H1 (cell line): ENCODE data around the gene ZNF768. TPM values are rescaled to one million over a fixed set of nuclear protein-coding genes. Genes with fewer than 3 reads are reported as not detected.
"Not testable (repeated sequence)": the region's sequence is repeated elsewhere in the genome, so short reads cannot be mapped to it uniquely, and the experiment has no call there.

Experiments used
- CTCF ChIA-PET: fragments of 300-600 bp; sonication (Branson Sonifier 250); formaldehyde crosslinking; loops from one replicate; lab custom pipeline; 2021; ENCODE audit not compliant: partially characterized antibody; lab: Charles Lee
- POLR2A ChIA-PET: fragments of 300-600 bp; sonication (Branson Sonifier 250); formaldehyde crosslinking; loops from one replicate; lab custom pipeline; 2021; ENCODE audit warnings: inconsistent platforms; ENCODE audit not compliant: partially characterized antibody; lab: Charles Lee
- DNase-seq, 2 experiments: peaks; one replicate each; pipeline versions ENCODE4 v3.0.0 to v3.0.0-alpha.2; 2010 to 2022; ENCODE audit warnings: low spot score in 2 of 2, low read depth in 1 of 2, mixed read lengths in 1 of 2
- FAIRE-seq: peaks from 2 replicates; lab custom pipeline; 2011; peaks lifted over from hg19 to GRCh38; lab: Jason Lieb, UNC
- H2AFZ ChIP-seq: 2 replicates; pipeline ENCODE4 v1.8.1; 2012; ENCODE audit warnings: low read length, inconsistent platforms
- H2AK5ac ChIP-seq: 2 replicates; pipeline ENCODE4 v1.6.1; 2013; ENCODE audit warnings: low read depth, low read length
- H2BK120ac ChIP-seq: replicated peaks from 2 replicates; pipeline ENCODE3; 2013; ENCODE audit warnings: low read depth, low read length, inconsistent platforms
- H2BK12ac ChIP-seq: 2 replicates; pipeline ENCODE4 v1.6.1; 2013; ENCODE audit warnings: low read depth, low read length
- H2BK15ac ChIP-seq: 2 replicates; pipeline ENCODE4 v1.6.1; 2013; ENCODE audit warnings: low read length
- H2BK20ac ChIP-seq: 2 replicates; pipeline ENCODE4 v1.6.1; 2013; ENCODE audit warnings: low read length
- H2BK5ac ChIP-seq: 2 replicates; pipeline ENCODE4 v1.6.1; 2013; ENCODE audit warnings: low read depth, low read length
- H3K14ac ChIP-seq: 2 replicates; pipeline ENCODE4 v1.6.1; 2013; ENCODE audit warnings: inconsistent platforms; ENCODE audit not compliant: insufficient read length
- H3K18ac ChIP-seq: 2 replicates; pipeline ENCODE4 v1.6.1; 2013; ENCODE audit warnings: low read length; ENCODE audit errors: extremely low read depth
- H3K23ac ChIP-seq: 2 replicates; pipeline ENCODE4 v1.6.1; 2013; ENCODE audit warnings: inconsistent platforms; ENCODE audit not compliant: insufficient read length
- H3K23me2 ChIP-seq: 2 replicates; pipeline ENCODE4 v1.6.1; 2013; ENCODE audit warnings: low read depth, low read length
- H3K27ac ChIP-seq: 2 replicates; pipeline ENCODE4 v1.6.1; 2011; ENCODE audit warnings: low read depth, low read length, inconsistent platforms
- H3K27me3 ChIP-seq, 4 experiments: replicated peaks in 1 of 4; 1 replicate in 1 of 4; 2 replicates in 3 of 4; pipeline versions ENCODE4 v1.6.1 to v1.8.1; 2011 to 2013; ENCODE audit warnings: low read length in 3 of 4, mild to moderate bottlenecking in 3 of 4, inconsistent platforms in 2 of 4, mixed read lengths in 2 of 4, moderate library complexity in 1 of 4; ENCODE audit not compliant: control insufficient read depth in 3 of 4, insufficient read depth in 3 of 4; ENCODE audit errors: extremely low read depth in 1 of 4
- H3K36me3 ChIP-seq, 4 experiments: 2 replicates each; pipeline versions ENCODE4 v1.6.1 to v1.8.1; 2011 to 2013; ENCODE audit warnings: mild to moderate bottlenecking in 4 of 4, low read length in 3 of 4, moderate library complexity in 2 of 4, control low read depth in 1 of 4, inconsistent platforms in 1 of 4; ENCODE audit not compliant: insufficient read depth in 4 of 4, control insufficient read depth in 2 of 4
- H3K4ac ChIP-seq: replicated peaks from 2 replicates; pipeline ENCODE3; 2013; ENCODE audit warnings: low read length, low read depth, mixed read lengths, inconsistent platforms; ENCODE audit not compliant: insufficient read length
- H3K4me1 ChIP-seq, 4 experiments: replicated peaks in 1 of 4; 1 replicate in 1 of 4; 2 replicates in 3 of 4; pipeline versions ENCODE4 v1.6.1 to v1.8.1; 2011 to 2013; ENCODE audit warnings: low read length in 3 of 4, inconsistent platforms in 2 of 4, mixed read lengths in 1 of 4; ENCODE audit not compliant: insufficient read depth in 4 of 4, control insufficient read depth in 3 of 4
- H3K4me2 ChIP-seq, 2 experiments: 2 replicates each; pipeline versions ENCODE4 v1.6.1 to v1.8.1; 2011 to 2013; ENCODE audit warnings: low read depth in 2 of 2, low read length in 2 of 2, control low read depth in 1 of 2, inconsistent platforms in 1 of 2, mild to moderate bottlenecking in 1 of 2; ENCODE audit not compliant: insufficient read depth in 1 of 2
- H3K4me3 ChIP-seq, 4 experiments: fragments of 200-600, 300-600 bp in 1 of 4; sonication (generic), shearing (Covaris generic), sonication (Bioruptor Twin) in 1 of 4; 2 replicates each; pipeline versions ENCODE4 v1.5.1 to v1.8.1; 2011 to 2016; ENCODE audit warnings: low read length in 4 of 4, low read depth in 3 of 4, control low read depth in 2 of 4, inconsistent platforms in 2 of 4, mild to moderate bottlenecking in 2 of 4, mixed read lengths in 1 of 4, moderate library complexity in 1 of 4; ENCODE audit not compliant: insufficient read depth in 2 of 4; ENCODE audit errors: extremely low read depth in 1 of 4
- H3K56ac ChIP-seq: replicated peaks from 2 replicates; pipeline ENCODE3; 2013; ENCODE audit warnings: low read depth, mild to moderate bottlenecking, mixed read lengths, low read length, inconsistent platforms; ENCODE audit not compliant: insufficient read length
- H3K79me1 ChIP-seq: 2 replicates; pipeline ENCODE4 v1.6.1; 2013; ENCODE audit warnings: low read depth, low read length, control low read depth
- H3K79me2 ChIP-seq, 2 experiments: 2 replicates each; pipeline versions ENCODE4 v1.6.1 to v1.8.1; 2012 to 2013; ENCODE audit warnings: low read length in 2 of 2, mild to moderate bottlenecking in 2 of 2, inconsistent platforms in 1 of 2; ENCODE audit not compliant: insufficient read depth in 2 of 2, control insufficient read depth in 1 of 2
- H3K9ac ChIP-seq, 4 experiments: replicated peaks in 1 of 4; 1 replicate in 1 of 4; 2 replicates in 3 of 4; pipeline versions ENCODE4 v1.6.1 to v1.8.1; 2011 to 2013; ENCODE audit warnings: low read depth in 3 of 4, low read length in 3 of 4, control low read depth in 2 of 4, mild to moderate bottlenecking in 2 of 4, moderate library complexity in 2 of 4, inconsistent platforms in 1 of 4; ENCODE audit errors: extremely low read depth in 1 of 4
- H3K9me3 ChIP-seq, 2 experiments: 2 replicates each; pipeline versions ENCODE4 v1.6.1 to v1.8.1; 2012 to 2013; ENCODE audit warnings: mild to moderate bottlenecking in 2 of 2, moderate library complexity in 2 of 2, control low read depth in 1 of 2, inconsistent platforms in 1 of 2, low read depth in 1 of 2, low read length in 1 of 2, mixed read lengths in 1 of 2; ENCODE audit not compliant: insufficient read depth in 2 of 2
- H4K20me1 ChIP-seq, 2 experiments: replicated peaks in 1 of 2; 2 replicates each; pipeline versions ENCODE3 to v1.8.1; 2011 to 2013; ENCODE audit warnings: inconsistent platforms in 2 of 2, low read length in 2 of 2, mild to moderate bottlenecking in 1 of 2; ENCODE audit not compliant: insufficient read depth in 2 of 2, control insufficient read depth in 1 of 2
- H4K5ac ChIP-seq: 2 replicates; pipeline ENCODE4 v1.6.1; 2013; ENCODE audit warnings: low read length, low read depth, mixed read lengths, inconsistent platforms; ENCODE audit not compliant: insufficient read length
- H4K8ac ChIP-seq: 2 replicates; pipeline ENCODE4 v1.8.0; 2013; ENCODE audit warnings: mild to moderate bottlenecking, moderate library complexity, low read length, inconsistent platforms; ENCODE audit not compliant: insufficient read depth; ENCODE audit errors: extremely low read depth
- H4K91ac ChIP-seq: replicated peaks from 2 replicates; pipeline ENCODE3; 2013; ENCODE audit warnings: low read length, mixed read lengths, inconsistent platforms; ENCODE audit not compliant: insufficient read length
- WGBS, 2 experiments: shearing (Covaris generic) in 1 of 2; methylation state at CpG; one replicate each; pipeline versions ENCODE4 v1.1.6 to v1.1.7; 2013 to 2015; ENCODE audit warnings: low lambda C conversion rate in 2 of 2, mixed read lengths in 2 of 2, inconsistent platforms in 1 of 2, low coverage in 1 of 2, missing lambda C conversion rate in 1 of 2; ENCODE audit not compliant: insufficient replicate concordance in 2 of 2, insufficient coverage in 1 of 2, insufficient read length in 1 of 2; ENCODE audit errors: extremely low coverage in 1 of 2, missing lambda C conversion rate in 1 of 2; 5-methylcytosine and 5-hydroxymethylcytosine counted together
- polyA plus RNA-seq, 7 experiments: library from polyadenylated mRNA; depleted of rRNA in 3 of 7; stranded (reverse) in 5 of 7; unstranded in 2 of 7; fragments of >200 nt in 5 of 7; fragments of 200-250 nt in 2 of 7; gene quantifications; 1 replicate in 5 of 7; 2 replicates in 1 of 7; 4 replicates in 1 of 7; pipeline versions ENCODE4 v1.2.1 to v1.2.3, GENCODE V29; 2011 to 2013; ENCODE audit warnings: missing spikeins in 2 of 7, mixed read lengths in 2 of 7
- total RNA-seq: library from RNA; stranded (reverse); fragmentation: NEBNext Ultra II Directional; extraction: Animal tissue kit (Norgen Biotek cat#: 25700); gene quantifications from 2 replicates; pipeline ENCODE4 v1.2.1, GENCODE V29; 2021

ZNF768 gene
- total and polyA plus RNA-seq, 2 of the 8 experiments (the other 6 are each of a cell fraction or from before 2014, with no cell fraction given) = 36.1 to 47.7 TPM

GRCh38 chr16:30477773-30478172 is 48.6 kb downstream of the ZNF768 start:
- H3K56ac ChIP-seq, DNase-seq, H3K27ac ChIP-seq, H4K20me1 ChIP-seq, H4K91ac ChIP-seq, H2BK15ac ChIP-seq, H3K9me3 ChIP-seq, H3K4me1 ChIP-seq, H4K5ac ChIP-seq, FAIRE-seq, H3K23me2 ChIP-seq, H3K4me3 ChIP-seq, H3K36me3 ChIP-seq, H2AFZ ChIP-seq, H3K18ac ChIP-seq, H3K14ac ChIP-seq, H3K27me3 ChIP-seq, H3K79me1 ChIP-seq, H3K4me2 ChIP-seq, H3K23ac ChIP-seq, H2AK5ac ChIP-seq, H2BK20ac ChIP-seq, H3K79me2 ChIP-seq, H3K9ac ChIP-seq, H2BK12ac ChIP-seq, H4K8ac ChIP-seq, H2BK5ac ChIP-seq, H2BK120ac ChIP-seq, H3K4ac ChIP-seq: not testable (repeated sequence)
- ChIA-PET CTCF (interaction anchor here (0.7 kb wide), 1 partner anchor 120 kb away, joined by 3 read pairs; no protein-coding TSS in a partner anchor), POLR2A (interaction anchor here (0.6 kb wide), 1 partner anchor 17 kb away, joined by 5 read pairs; no protein-coding TSS in a partner anchor)
- WGBS, 2 experiments = 93% methylated on average over 3 of the region's 3 CpGs; no CpG with 5 or more reads in 1 of the 2 experiments
